ENCODE measurements around the gene SYT7. TPM values are rescaled to one million over a fixed set of nuclear protein-coding genes. Genes with fewer than 3 reads are reported as not detected.

The SYT7 gene
- total and polyA plus RNA-seq, 2 of the 8 experiments (the other 6 are each of a cell fraction or from before 2014, with no cell fraction given): 9.6 to 10.5 TPM

DNA sequence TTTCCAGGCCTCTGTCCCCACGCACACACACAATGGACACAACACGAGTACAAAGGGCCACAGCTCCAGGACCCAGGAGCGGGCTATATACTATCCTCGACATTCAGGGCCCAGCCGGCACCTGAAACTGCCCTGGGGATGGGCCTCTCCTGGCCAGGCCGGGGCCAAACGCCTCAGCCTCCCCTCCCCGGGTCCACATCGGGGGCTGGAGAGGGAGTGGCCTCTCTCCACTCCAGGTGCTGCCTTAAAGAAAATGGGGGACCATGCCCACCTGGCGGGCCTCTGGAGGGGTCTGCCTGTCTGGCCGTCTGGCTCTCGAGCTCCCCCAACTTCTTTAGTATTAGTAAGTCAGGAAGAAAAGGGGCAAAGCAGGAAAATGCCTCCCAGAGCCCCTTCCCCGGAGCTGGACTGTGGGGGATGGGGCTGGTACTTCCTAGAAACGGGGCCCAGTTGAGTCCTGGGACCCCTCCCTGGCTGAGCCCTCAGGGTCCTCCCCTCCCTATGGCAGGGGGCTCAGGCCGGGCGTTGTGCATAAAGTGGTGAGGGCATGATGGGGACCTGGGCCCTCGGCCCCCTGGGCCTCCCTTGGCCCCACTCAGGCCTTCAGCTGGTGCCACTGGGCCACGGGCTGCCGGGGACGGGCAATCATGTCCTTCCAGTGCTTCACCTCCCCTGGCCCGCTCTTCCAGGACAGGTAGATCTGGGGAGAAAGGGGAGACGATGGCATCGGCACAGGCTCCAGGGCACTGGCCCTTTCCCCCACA, 62.7 kb downstream of the SYT7 start:
- H3K79me2 ChIP-seq (ENCODE audit: control insufficient read depth in 1 of 2, insufficient read depth in 2 of 2, low read length in 2 of 2): no peaks in the 10 kb centered on the region
- no peaks in the 10 kb centered on the region for H3K79me1 ChIP-seq (ENCODE audit: low read depth, low read length)
- H3K23ac ChIP-seq (ENCODE audit: insufficient read length): no peak overlapping the region
- no peak for TF ChIP-seq RXRA (IDR thresholded peaks at IDR 0.05; ENCODE audit: insufficient read depth, low read depth, low read length)
- TF ChIP-seq TCF12 (IDR thresholded peaks at IDR 0.05; ENCODE audit: low read depth, low read length): no peak
- no peak for TF ChIP-seq NANOG (IDR thresholded peaks at IDR 0.05; ENCODE audit: insufficient read depth, low read depth, low read length, poor library complexity, severe bottlenecking)
- no peak for TF ChIP-seq TAF1 (IDR thresholded peaks at IDR 0.05; ENCODE audit: low read depth, low read length)
- no peak for TF ChIP-seq RFX5 (IDR thresholded peaks at IDR 0.05; ENCODE audit: borderline replicate concordance, low read depth, low read length)
- TF ChIP-seq TBP (IDR thresholded peaks at IDR 0.05; ENCODE audit: low read depth, low read length): no peak
- TF ChIP-seq BCL11A (IDR thresholded peaks at IDR 0.05; ENCODE audit: low read depth in 2 of 2, low read length in 2 of 2): no peak
- no peak for TF ChIP-seq SRF (IDR thresholded peaks at IDR 0.05; ENCODE audit: low read depth, low read length)
- no peak for TF ChIP-seq SP1 (IDR thresholded peaks at IDR 0.05; ENCODE audit: low read depth, low read length)
- FAIRE-seq: no peak
- no peaks in the 10 kb centered on the region for H3K9me3 ChIP-seq (ENCODE audit: insufficient read depth in 2 of 2, low read depth in 1 of 2, low read length in 1 of 2)
- no peak overlapping the region for H2AFZ ChIP-seq (ENCODE audit: low read length)
- no peak for DNase-seq (ENCODE audit: low read depth in 1 of 2, low spot score in 2 of 2)
- peaks cover 0 to 2% of the 10 kb centered on the region in 2 experiments for H4K20me1 ChIP-seq (replicated peaks in 1 of 2; ENCODE audit: control insufficient read depth in 1 of 2, insufficient read depth in 2 of 2, low read length in 2 of 2)
- H3K23me2 ChIP-seq (ENCODE audit: low read depth, low read length): no peaks in the 10 kb centered on the region
- no peak overlapping the region for H3K14ac ChIP-seq (ENCODE audit: insufficient read length)
- no peak overlapping the region for H4K91ac ChIP-seq (replicated peaks; ENCODE audit: insufficient read length, low read length)
- no peak overlapping the region for H2BK20ac ChIP-seq (ENCODE audit: low read length)
- ChIA-PET CTCF (ENCODE audit: partially characterized antibody) (interaction anchor here (0.9 to 40.4 kb wide), 19 partner anchors 11 to 216 kb away, joined by 3 to 2106 read pairs (median 23); partner anchors contain the start of gene LRRC10B), POLR2A (ENCODE audit: partially characterized antibody) (interaction anchor here (1.1 to 2.8 kb wide), 7 partner anchors 13 to 72 kb away, joined by 3 to 12 read pairs (median 5); a partner anchor contains a TSS)
- H3K4me1 ChIP-seq (replicated peaks in 1 of 4; ENCODE audit: control insufficient read depth in 3 of 4, insufficient read depth in 4 of 4, low read length in 3 of 4): peaks cover 0 to 31% (median 20%) of the 10 kb centered on the region in 4 experiments; a peak in 6 of 7 replicates
- H2BK12ac ChIP-seq (ENCODE audit: low read depth, low read length): 0 out of 2 replicates have a peak overlapping the region, but pooled peaks have one; percentile 97
- 90% methylated on average over 21 of the region's 23 CpGs; no CpG with 5 or more reads in 1 of the 2 experiments for WGBS, 2 experiments (ENCODE audit: extremely low coverage in 1 of 2, insufficient coverage in 1 of 2, insufficient read length in 1 of 2, insufficient replicate concordance in 2 of 2, low coverage in 1 of 2, low lambda C conversion rate in 2 of 2, missing lambda C conversion rate in 1 of 2)
- H3K4me2 ChIP-seq (ENCODE audit: insufficient read depth in 1 of 2, low read depth in 2 of 2, low read length in 2 of 2): no peak overlapping the region
- no peak overlapping the region for H3K18ac ChIP-seq (ENCODE audit: extremely low read depth, low read length)
- H3K4ac ChIP-seq (replicated peaks; ENCODE audit: insufficient read length, low read depth, low read length): no peak overlapping the region
- H2BK120ac ChIP-seq (replicated peaks; ENCODE audit: low read depth, low read length): no peak overlapping the region
- H3K4me3 ChIP-seq (ENCODE audit: extremely low read depth in 1 of 4, insufficient read depth in 2 of 4, low read depth in 3 of 4, low read length in 4 of 4): no peak overlapping the region
- H3K27ac ChIP-seq (ENCODE audit: low read depth, low read length): no peak overlapping the region
- H3K27me3 ChIP-seq (replicated peaks in 1 of 4; ENCODE audit: control insufficient read depth in 3 of 4, extremely low read depth in 1 of 4, insufficient read depth in 3 of 4, low read length in 3 of 4): no peaks in the 10 kb centered on the region; a peak in 1 of 7 replicates
- no peak overlapping the region for H2BK15ac ChIP-seq (ENCODE audit: low read length)
- no peak overlapping the region for H4K8ac ChIP-seq (ENCODE audit: extremely low read depth, insufficient read depth, low read length)
- H4K5ac ChIP-seq (ENCODE audit: insufficient read length, low read depth, low read length): no peak overlapping the region
- H3K36me3 ChIP-seq (ENCODE audit: control insufficient read depth in 2 of 4, insufficient read depth in 4 of 4, low read length in 3 of 4): no peaks in the 10 kb centered on the region
- no peak overlapping the region for H2AK5ac ChIP-seq (ENCODE audit: low read depth, low read length)
- no peak overlapping the region for H3K9ac ChIP-seq (replicated peaks in 1 of 4; ENCODE audit: extremely low read depth in 1 of 4, low read depth in 3 of 4, low read length in 3 of 4)
- H3K56ac ChIP-seq (replicated peaks; ENCODE audit: insufficient read length, low read depth, low read length): no peak overlapping the region
- H2BK5ac ChIP-seq (ENCODE audit: low read depth, low read length): no peak overlapping the region

Measured in H1 (cell line).